Stomach (tissue), 4 donors: Measurements from ENCODE around the gene MRPL49.

Experiments
- CTCF ChIP-seq, 7 experiments: fragments of 450-650 bp in 4 of 7; fragments of 200-600 bp in 3 of 7; sonication (generic) in 3 of 7; IDR thresholded peaks; one replicate each; pipeline ENCODE4 v1.5.1; 2016 to 2019; ENCODE audit warnings: antibody characterized with exemption in 7 of 7, control low read depth in 2 of 7, mild to moderate bottlenecking in 1 of 7
- EP300 ChIP-seq: sonication (generic); formaldehyde crosslinking; IDR thresholded peaks from one replicate; pipeline ENCODE4 v1.6.1; 2017; ENCODE audit warnings: antibody characterized with exemption
- POLR2A ChIP-seq, 4 donors: fragments of 450-650 bp; IDR thresholded peaks; one replicate each; pipeline ENCODE4 v1.6.1; 2016; ENCODE audit warnings: antibody characterized with exemption in 4 of 4, control low read depth in 2 of 4, mild to moderate bottlenecking in 1 of 4, moderate library complexity in 1 of 4
- POLR2AphosphoS5 ChIP-seq, 3 donors: sonication (generic); formaldehyde crosslinking; IDR thresholded peaks; one replicate each; pipeline ENCODE4 v1.6.1; 2016; ENCODE audit warnings: antibody characterized with exemption in 3 of 3

- TF ChIP-seq CTCF (IDR thresholded peaks at IDR 0.05) (no peak), POLR2A (IDR thresholded peaks at IDR 0.05) (no peak), EP300 (no peak), POLR2AphosphoS5 (IDR thresholded peaks at IDR 0.05) (no peak)
Measured at GRCh38 chr11:65115361-65116082, 6.6 kb upstream of the MRPL49 start.
